H1 (cell line): ENCODE results near the gene SMG1. TPM values are rescaled to one million over a fixed set of nuclear protein-coding genes. Genes with fewer than 3 reads are reported as not detected.
"Not testable (repeated sequence)": the region's sequence is repeated elsewhere in the genome, so short reads cannot be mapped to it uniquely, and the experiment has no call there.

Experiments
- CTCF ChIA-PET: fragments of 300-600 bp; sonication (Branson Sonifier 250); formaldehyde crosslinking; loops from one replicate; lab custom pipeline; 2021; ENCODE audit not compliant: partially characterized antibody; lab: Charles Lee
- POLR2A ChIA-PET: fragments of 300-600 bp; sonication (Branson Sonifier 250); formaldehyde crosslinking; loops from one replicate; lab custom pipeline; 2021; ENCODE audit warnings: inconsistent platforms; ENCODE audit not compliant: partially characterized antibody; lab: Charles Lee
- DNase-seq, 2 experiments: peaks; one replicate each; pipeline versions ENCODE4 v3.0.0 to v3.0.0-alpha.2; 2010 to 2022; ENCODE audit warnings: low spot score in 2 of 2, low read depth in 1 of 2, mixed read lengths in 1 of 2
- FAIRE-seq: peaks from 2 replicates; lab custom pipeline; 2011; peaks lifted over from hg19 to GRCh38; lab: Jason Lieb, UNC
- H2AFZ ChIP-seq: 2 replicates; pipeline ENCODE4 v1.8.1; 2012; ENCODE audit warnings: low read length, inconsistent platforms
- H2AK5ac ChIP-seq: 2 replicates; pipeline ENCODE4 v1.6.1; 2013; ENCODE audit warnings: low read depth, low read length
- H2BK120ac ChIP-seq: replicated peaks from 2 replicates; pipeline ENCODE3; 2013; ENCODE audit warnings: low read depth, low read length, inconsistent platforms
- H2BK12ac ChIP-seq: 2 replicates; pipeline ENCODE4 v1.6.1; 2013; ENCODE audit warnings: low read depth, low read length
- H2BK15ac ChIP-seq: 2 replicates; pipeline ENCODE4 v1.6.1; 2013; ENCODE audit warnings: low read length
- H2BK20ac ChIP-seq: 2 replicates; pipeline ENCODE4 v1.6.1; 2013; ENCODE audit warnings: low read length
- H2BK5ac ChIP-seq: 2 replicates; pipeline ENCODE4 v1.6.1; 2013; ENCODE audit warnings: low read depth, low read length
- H3K14ac ChIP-seq: 2 replicates; pipeline ENCODE4 v1.6.1; 2013; ENCODE audit warnings: inconsistent platforms; ENCODE audit not compliant: insufficient read length
- H3K18ac ChIP-seq: 2 replicates; pipeline ENCODE4 v1.6.1; 2013; ENCODE audit warnings: low read length; ENCODE audit errors: extremely low read depth
- H3K23ac ChIP-seq: 2 replicates; pipeline ENCODE4 v1.6.1; 2013; ENCODE audit warnings: inconsistent platforms; ENCODE audit not compliant: insufficient read length
- H3K23me2 ChIP-seq: 2 replicates; pipeline ENCODE4 v1.6.1; 2013; ENCODE audit warnings: low read depth, low read length
- H3K27ac ChIP-seq: 2 replicates; pipeline ENCODE4 v1.6.1; 2011; ENCODE audit warnings: low read depth, low read length, inconsistent platforms
- H3K27me3 ChIP-seq, 4 experiments: replicated peaks in 1 of 4; 1 replicate in 1 of 4; 2 replicates in 3 of 4; pipeline versions ENCODE4 v1.6.1 to v1.8.1; 2011 to 2013; ENCODE audit warnings: low read length in 3 of 4, mild to moderate bottlenecking in 3 of 4, inconsistent platforms in 2 of 4, mixed read lengths in 2 of 4, moderate library complexity in 1 of 4; ENCODE audit not compliant: control insufficient read depth in 3 of 4, insufficient read depth in 3 of 4; ENCODE audit errors: extremely low read depth in 1 of 4
- H3K36me3 ChIP-seq, 4 experiments: 2 replicates each; pipeline versions ENCODE4 v1.6.1 to v1.8.1; 2011 to 2013; ENCODE audit warnings: mild to moderate bottlenecking in 4 of 4, low read length in 3 of 4, moderate library complexity in 2 of 4, control low read depth in 1 of 4, inconsistent platforms in 1 of 4; ENCODE audit not compliant: insufficient read depth in 4 of 4, control insufficient read depth in 2 of 4
- H3K4ac ChIP-seq: replicated peaks from 2 replicates; pipeline ENCODE3; 2013; ENCODE audit warnings: low read length, low read depth, mixed read lengths, inconsistent platforms; ENCODE audit not compliant: insufficient read length
- H3K4me1 ChIP-seq, 4 experiments: replicated peaks in 1 of 4; 1 replicate in 1 of 4; 2 replicates in 3 of 4; pipeline versions ENCODE4 v1.6.1 to v1.8.1; 2011 to 2013; ENCODE audit warnings: low read length in 3 of 4, inconsistent platforms in 2 of 4, mixed read lengths in 1 of 4; ENCODE audit not compliant: insufficient read depth in 4 of 4, control insufficient read depth in 3 of 4
- H3K4me2 ChIP-seq, 2 experiments: 2 replicates each; pipeline versions ENCODE4 v1.6.1 to v1.8.1; 2011 to 2013; ENCODE audit warnings: low read depth in 2 of 2, low read length in 2 of 2, control low read depth in 1 of 2, inconsistent platforms in 1 of 2, mild to moderate bottlenecking in 1 of 2; ENCODE audit not compliant: insufficient read depth in 1 of 2
- H3K4me3 ChIP-seq, 4 experiments: fragments of 200-600, 300-600 bp in 1 of 4; sonication (generic), shearing (Covaris generic), sonication (Bioruptor Twin) in 1 of 4; 2 replicates each; pipeline versions ENCODE4 v1.5.1 to v1.8.1; 2011 to 2016; ENCODE audit warnings: low read length in 4 of 4, low read depth in 3 of 4, control low read depth in 2 of 4, inconsistent platforms in 2 of 4, mild to moderate bottlenecking in 2 of 4, mixed read lengths in 1 of 4, moderate library complexity in 1 of 4; ENCODE audit not compliant: insufficient read depth in 2 of 4; ENCODE audit errors: extremely low read depth in 1 of 4
- H3K56ac ChIP-seq: replicated peaks from 2 replicates; pipeline ENCODE3; 2013; ENCODE audit warnings: low read depth, mild to moderate bottlenecking, mixed read lengths, low read length, inconsistent platforms; ENCODE audit not compliant: insufficient read length
- H3K79me1 ChIP-seq: 2 replicates; pipeline ENCODE4 v1.6.1; 2013; ENCODE audit warnings: low read depth, low read length, control low read depth
- H3K79me2 ChIP-seq, 2 experiments: 2 replicates each; pipeline versions ENCODE4 v1.6.1 to v1.8.1; 2012 to 2013; ENCODE audit warnings: low read length in 2 of 2, mild to moderate bottlenecking in 2 of 2, inconsistent platforms in 1 of 2; ENCODE audit not compliant: insufficient read depth in 2 of 2, control insufficient read depth in 1 of 2
- H3K9ac ChIP-seq, 4 experiments: replicated peaks in 1 of 4; 1 replicate in 1 of 4; 2 replicates in 3 of 4; pipeline versions ENCODE4 v1.6.1 to v1.8.1; 2011 to 2013; ENCODE audit warnings: low read depth in 3 of 4, low read length in 3 of 4, control low read depth in 2 of 4, mild to moderate bottlenecking in 2 of 4, moderate library complexity in 2 of 4, inconsistent platforms in 1 of 4; ENCODE audit errors: extremely low read depth in 1 of 4
- H3K9me3 ChIP-seq, 2 experiments: 2 replicates each; pipeline versions ENCODE4 v1.6.1 to v1.8.1; 2012 to 2013; ENCODE audit warnings: mild to moderate bottlenecking in 2 of 2, moderate library complexity in 2 of 2, control low read depth in 1 of 2, inconsistent platforms in 1 of 2, low read depth in 1 of 2, low read length in 1 of 2, mixed read lengths in 1 of 2; ENCODE audit not compliant: insufficient read depth in 2 of 2
- H4K20me1 ChIP-seq, 2 experiments: replicated peaks in 1 of 2; 2 replicates each; pipeline versions ENCODE3 to v1.8.1; 2011 to 2013; ENCODE audit warnings: inconsistent platforms in 2 of 2, low read length in 2 of 2, mild to moderate bottlenecking in 1 of 2; ENCODE audit not compliant: insufficient read depth in 2 of 2, control insufficient read depth in 1 of 2
- H4K5ac ChIP-seq: 2 replicates; pipeline ENCODE4 v1.6.1; 2013; ENCODE audit warnings: low read length, low read depth, mixed read lengths, inconsistent platforms; ENCODE audit not compliant: insufficient read length
- H4K8ac ChIP-seq: 2 replicates; pipeline ENCODE4 v1.8.0; 2013; ENCODE audit warnings: mild to moderate bottlenecking, moderate library complexity, low read length, inconsistent platforms; ENCODE audit not compliant: insufficient read depth; ENCODE audit errors: extremely low read depth
- H4K91ac ChIP-seq: replicated peaks from 2 replicates; pipeline ENCODE3; 2013; ENCODE audit warnings: low read length, mixed read lengths, inconsistent platforms; ENCODE audit not compliant: insufficient read length
- CBX8 ChIP-seq: fragments of 300-800, 300-1000 bp; sonication (generic); IDR thresholded peaks from 2 replicates; pipeline ENCODE4 v1.7.1; 2016; ENCODE audit warnings: low read depth, low read length, borderline replicate concordance
- GTF2F1 ChIP-seq: IDR thresholded peaks from 2 replicates; pipeline ENCODE4 v1.6.1; 2012; ENCODE audit warnings: low read depth, low read length, improper control_type of control experiment, borderline replicate concordance
- WGBS, 2 experiments: shearing (Covaris generic) in 1 of 2; methylation state at CpG; one replicate each; pipeline versions ENCODE4 v1.1.6 to v1.1.7; 2013 to 2015; ENCODE audit warnings: low lambda C conversion rate in 2 of 2, mixed read lengths in 2 of 2, inconsistent platforms in 1 of 2, low coverage in 1 of 2, missing lambda C conversion rate in 1 of 2; ENCODE audit not compliant: insufficient replicate concordance in 2 of 2, insufficient coverage in 1 of 2, insufficient read length in 1 of 2; ENCODE audit errors: extremely low coverage in 1 of 2, missing lambda C conversion rate in 1 of 2; 5-methylcytosine and 5-hydroxymethylcytosine counted together
- polyA plus RNA-seq, 7 experiments: library from polyadenylated mRNA; depleted of rRNA in 3 of 7; stranded (reverse) in 5 of 7; unstranded in 2 of 7; fragments of >200 nt in 5 of 7; fragments of 200-250 nt in 2 of 7; gene quantifications; 1 replicate in 5 of 7; 2 replicates in 1 of 7; 4 replicates in 1 of 7; pipeline versions ENCODE4 v1.2.1 to v1.2.3, GENCODE V29; 2011 to 2013; ENCODE audit warnings: missing spikeins in 2 of 7, mixed read lengths in 2 of 7
- total RNA-seq: library from RNA; stranded (reverse); fragmentation: NEBNext Ultra II Directional; extraction: Animal tissue kit (Norgen Biotek cat#: 25700); gene quantifications from 2 replicates; pipeline ENCODE4 v1.2.1, GENCODE V29; 2021

SMG1 gene
- total and polyA plus RNA-seq, 2 of the 8 experiments (the other 6 are each of a cell fraction or from before 2014, with no cell fraction given), result 14.9 to 90.6 TPM

DNA sequence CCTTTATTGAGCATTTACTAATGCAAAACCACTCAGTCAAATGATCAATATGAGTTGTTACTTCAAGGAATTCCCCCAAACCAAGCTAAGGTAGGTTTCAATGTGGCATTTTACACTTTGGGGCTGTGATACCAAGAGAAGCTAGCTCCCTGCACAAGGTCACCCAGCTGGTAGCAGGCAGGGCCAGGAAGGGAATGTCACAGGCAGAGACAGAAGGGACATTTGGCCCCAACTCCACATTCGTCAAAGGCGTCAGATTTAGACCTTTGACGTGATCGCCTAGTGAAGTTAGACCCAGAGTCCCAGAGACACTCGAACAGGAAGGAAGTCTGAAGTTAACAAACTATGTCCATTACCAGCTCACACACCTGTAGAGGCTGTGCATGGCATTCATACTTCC is 5.5 kb upstream of the SMG1 start (continued):
- no peak for TF ChIP-seq GTF2F1
- no peak for TF ChIP-seq CBX8

DNA sequence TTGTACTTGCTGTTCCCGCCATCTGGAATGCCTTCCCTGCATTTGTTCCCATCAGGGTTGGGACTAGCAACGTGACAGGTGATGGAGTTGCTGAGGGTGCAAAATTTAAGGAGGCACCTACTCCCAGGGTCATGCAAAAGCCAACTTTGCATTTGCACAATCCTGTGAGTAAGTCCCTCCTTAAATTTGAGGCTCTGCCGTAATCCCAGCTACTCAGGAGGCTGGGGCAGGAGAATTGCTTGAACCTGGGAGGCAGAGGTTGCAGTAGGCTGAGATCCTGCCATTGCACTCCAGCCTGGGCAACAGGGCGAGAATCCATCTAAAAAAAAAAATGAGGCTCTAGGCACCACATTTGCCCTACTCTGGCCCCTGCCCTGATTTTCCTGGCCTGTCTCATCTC is 3.9 kb upstream of the SMG1 start:
- FAIRE-seq, H3K9ac ChIP-seq, H3K27me3 ChIP-seq, H3K4ac ChIP-seq, H3K23ac ChIP-seq, DNase-seq, POLR2A ChIA-PET, H3K23me2 ChIP-seq, H2BK120ac ChIP-seq, H3K4me2 ChIP-seq, H4K8ac ChIP-seq, H2AK5ac ChIP-seq, H3K14ac ChIP-seq, H3K27ac ChIP-seq, H2BK20ac ChIP-seq, H2AFZ ChIP-seq, CTCF ChIA-PET, H3K79me1 ChIP-seq, H2BK5ac ChIP-seq, H3K56ac ChIP-seq, H3K4me3 ChIP-seq, H3K18ac ChIP-seq, H3K36me3 ChIP-seq, H3K79me2 ChIP-seq, H4K20me1 ChIP-seq, H3K9me3 ChIP-seq, H4K5ac ChIP-seq, H4K91ac ChIP-seq, H3K4me1 ChIP-seq, H2BK15ac ChIP-seq, H2BK12ac ChIP-seq: not testable (repeated sequence)
- 75% methylated on average over 4 of the region's 4 CpGs; no CpG with 5 or more reads in 1 of the 2 experiments for WGBS, 2 experiments
